HG03575 (cell line): ENCODE measurements around the gene CD6.
"Not testable (repeated sequence)": the region's sequence is repeated elsewhere in the genome, so short reads cannot be mapped to it uniquely, and the experiment has no call there.

ENCODE experiments used
- ATAC-seq: cut with Tn5 transposase; IDR thresholded peaks from one replicate; pipeline ENCODE4 v1.9.1; 2021; ENCODE audit not compliant: unreplicated experiment, insufficient number of reproducible peaks, low FRiP score; ENCODE audit errors: extremely low read depth

Gene CD6

GRCh38 chr11:60950024-60950423 is 21.5 kb upstream of the CD6 start:
- no peak for ATAC-seq

GRCh38 chr11:60950933-60951605 is 20.4 kb upstream of the CD6 start:
- no peak for ATAC-seq

- ATAC-seq: no peak
Measured at GRCh38 chr11:60951606-60951903, 19.9 kb upstream of the CD6 start.

GRCh38 chr11:60951904-60952741 is 19.4 kb upstream of the CD6 start, which contains the start of gene SLC15A3:
SLC15A3 (minus strand) TSS chr11:60952176; CDS start chr11:60951551, 625 bp downstream.
- ATAC-seq: no peak

- ATAC-seq: no peak
Measured at GRCh38 chr11:60952742-60953170, 18.7 kb upstream of the CD6 start.

GRCh38 chr11:60953781-60954180 is 17.7 kb upstream of the CD6 start:
- no peak for ATAC-seq

- ATAC-seq: no peak
Measured at GRCh38 chr11:60954421-60954820, 17.1 kb upstream of the CD6 start.

- no peak for ATAC-seq
Measured at GRCh38 chr11:60955571-60955970, 15.9 kb upstream of the CD6 start.

- no peak for ATAC-seq
Measured at GRCh38 chr11:60957188-60957587, 14.3 kb upstream of the CD6 start.

- ATAC-seq: no peak
Measured at GRCh38 chr11:60959431-60959830, 12.0 kb upstream of the CD6 start.

- ATAC-seq: no peak
Measured at GRCh38 chr11:60960405-60960804, 11.1 kb upstream of the CD6 start.

GRCh38 chr11:60964801-60965200 is 6.7 kb upstream of the CD6 start:
- ATAC-seq: no peak

GRCh38 chr11:60966890-60967289 is 4.6 kb upstream of the CD6 start:
- ATAC-seq: no peak

GRCh38 chr11:60968223-60968622 is 3.3 kb upstream of the CD6 start:
- ATAC-seq: no peak

- no peak for ATAC-seq
Measured at GRCh38 chr11:60970369-60970774, 1.1 kb upstream of the CD6 start.

- ATAC-seq: no peak
Measured at GRCh38 chr11:60970890-60971289, 590 bp upstream of the CD6 start.

- no peak for ATAC-seq
Measured at GRCh38 chr11:60972182-60973030, 926 bp downstream of the CD6 start.

GRCh38 chr11:60973699-60974098 is 2.2 kb downstream of the CD6 start:
- no peak for ATAC-seq

GRCh38 chr11:60974316-60974715 is 2.8 kb downstream of the CD6 start:
- not testable (repeated sequence) for ATAC-seq

- ATAC-seq: no peak
Measured at GRCh38 chr11:60974726-60975125, 3.2 kb downstream of the CD6 start.
